Measurements from ENCODE around the gene SMOC1. TPM values are rescaled to one million over a fixed set of nuclear protein-coding genes. Genes with fewer than 3 reads are reported as not detected.

Gene SMOC1
- total RNA-seq, 1 donor from 2014 or later, result 4.4 TPM

GRCh38 chr14:69855180-69855832 is 23.9 kb upstream of the SMOC1 start:
- H3K4me3 ChIP-seq, result no peak overlapping the region
- no peak for DNase-seq

DNA sequence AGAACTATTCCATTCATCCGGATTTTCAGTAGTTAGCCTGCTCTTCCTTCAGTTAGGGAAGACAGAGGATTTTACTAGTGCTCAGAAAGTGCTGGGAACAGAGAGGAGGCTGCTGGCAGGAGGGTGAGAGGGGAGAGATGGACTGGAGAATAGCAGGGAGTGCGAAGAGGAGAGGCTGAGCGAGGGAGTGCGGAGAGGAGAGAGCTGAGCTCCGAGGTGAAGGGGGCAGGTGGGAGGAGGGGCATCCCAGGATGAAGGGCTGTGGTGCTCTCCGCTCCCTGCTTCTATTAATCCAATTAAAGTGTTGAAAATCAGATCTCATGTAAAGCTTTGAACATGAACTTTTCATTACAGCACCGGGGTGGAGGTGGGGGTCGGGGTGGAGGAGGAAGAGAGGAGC is 20.4 kb upstream of the SMOC1 start:
- no peak for TF ChIP-seq CTCF (IDR thresholded peaks at IDR 0.05; ENCODE audit: borderline replicate concordance)
- Histone ChIP-seq H3K4me1 (no peaks in the 10 kb centered on the region), H3K9me3 (replicated peaks) (no peaks in the 10 kb centered on the region), H3K4me3 (no peak overlapping the region), H3K27me3 (ENCODE audit: low read depth) (peaks cover 77% of the 10 kb centered on the region), H3K27ac (replicated peaks) (no peak overlapping the region), H3K36me3 (no peaks in the 10 kb centered on the region)
- intact Hi-C loops (cut with micrococcal nuclease), result no loop called here
- DNase-seq, result no peak

More at GRCh38 chr14:69855180-69855832, 23.9 kb upstream of the SMOC1 start:
- no peaks in the 10 kb centered on the region for H3K4me1 ChIP-seq
- no peaks in the 10 kb centered on the region for H3K36me3 ChIP-seq
- TF ChIP-seq CTCF (IDR thresholded peaks at IDR 0.05; ENCODE audit: borderline replicate concordance), result no peak
- intact Hi-C loops (cut with micrococcal nuclease), result no loop called here
- H3K9me3 ChIP-seq (replicated peaks), result no peaks in the 10 kb centered on the region
- H3K27ac ChIP-seq (replicated peaks), result no peak overlapping the region
- peaks cover 82% of the 10 kb centered on the region for H3K27me3 ChIP-seq (ENCODE audit: low read depth)

DNA sequence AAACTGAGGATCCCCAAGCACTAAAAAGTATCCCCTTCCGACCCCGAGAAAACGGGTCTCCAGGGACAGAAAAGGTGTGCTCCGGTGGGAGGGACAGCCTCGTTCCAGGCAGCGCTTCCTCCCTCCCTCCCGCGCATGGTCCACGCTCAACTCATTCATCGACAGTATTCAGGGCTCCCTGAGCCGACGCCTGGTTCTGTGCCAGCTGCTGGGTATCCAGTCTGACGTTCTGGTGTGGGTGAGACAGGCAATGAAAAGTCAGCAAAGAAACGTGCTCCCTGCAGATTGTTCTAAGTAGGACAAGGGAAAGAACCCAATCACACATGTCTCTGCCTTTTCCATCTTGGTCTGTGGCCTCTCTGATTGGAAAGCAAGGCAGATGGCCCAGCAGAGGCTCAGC is 19.6 kb upstream of the SMOC1 start:
- DNase-seq, result no peak

GRCh38 chr14:69860221-69860620 is 19.0 kb upstream of the SMOC1 start:
- no peak for DNase-seq
- no peak overlapping the region for H3K4me3 ChIP-seq
- peaks cover 12% of the 10 kb centered on the region for H3K9me3 ChIP-seq (replicated peaks)
- H3K27me3 ChIP-seq (ENCODE audit: low read depth), result peaks cover 76% of the 10 kb centered on the region
- no peaks in the 10 kb centered on the region for H3K36me3 ChIP-seq
- no peaks in the 10 kb centered on the region for H3K4me1 ChIP-seq
- intact Hi-C loops (cut with micrococcal nuclease), result no loop called here
- no peak overlapping the region for H3K27ac ChIP-seq (replicated peaks)
- no peak for TF ChIP-seq CTCF (IDR thresholded peaks at IDR 0.05; ENCODE audit: borderline replicate concordance)

More for the DNA sequence above, 19.6 kb upstream of the SMOC1 start:
- H3K27me3 ChIP-seq (ENCODE audit: low read depth), result peaks cover 78% of the 10 kb centered on the region
- H3K36me3 ChIP-seq, result no peaks in the 10 kb centered on the region
- peaks cover 6% of the 10 kb centered on the region for H3K9me3 ChIP-seq (replicated peaks)
- TF ChIP-seq CTCF (IDR thresholded peaks at IDR 0.05; ENCODE audit: borderline replicate concordance), result no peak
- no peaks in the 10 kb centered on the region for H3K4me1 ChIP-seq
- no peak overlapping the region for H3K4me3 ChIP-seq
- no peak overlapping the region for H3K27ac ChIP-seq (replicated peaks)
- intact Hi-C loops (cut with micrococcal nuclease), result no loop called here

DNA sequence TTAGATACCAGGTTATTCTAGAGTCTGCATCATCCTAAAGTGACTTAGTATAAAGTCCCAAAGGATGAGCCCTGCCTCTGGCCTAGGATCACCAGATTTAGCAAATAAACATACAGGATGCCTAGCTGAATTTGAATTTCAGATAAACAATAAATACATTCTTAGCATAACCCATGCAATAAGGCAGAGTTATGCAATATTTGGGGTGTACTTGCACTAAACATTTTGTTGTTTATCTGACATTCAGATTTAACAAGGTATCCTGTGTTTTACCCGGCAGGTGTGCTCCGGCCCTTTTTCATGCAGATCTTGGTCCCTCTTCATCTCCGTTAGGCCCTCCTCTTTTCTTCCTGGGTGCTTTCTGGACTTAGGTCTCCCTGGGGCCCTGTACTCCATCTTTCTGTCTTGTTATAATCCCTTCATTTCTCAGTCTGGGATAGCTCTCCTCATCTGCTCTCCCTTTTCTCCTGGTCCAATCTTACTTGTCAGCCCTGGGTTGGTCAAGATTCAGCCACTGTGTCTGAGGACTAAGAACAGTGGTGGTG is 18.1 kb upstream of the SMOC1 start:
- Histone ChIP-seq H3K9me3 (replicated peaks) (peaks cover 14% of the 10 kb centered on the region), H3K4me3 (no peak overlapping the region), H3K27me3 (ENCODE audit: low read depth) (peaks cover 76% of the 10 kb centered on the region), H3K27ac (replicated peaks) (no peak overlapping the region), H3K4me1 (no peaks in the 10 kb centered on the region), H3K36me3 (no peaks in the 10 kb centered on the region)
- intact Hi-C loops (cut with micrococcal nuclease), result no loop called here
- DNase-seq, result no peak
- no peak for TF ChIP-seq CTCF (IDR thresholded peaks at IDR 0.05; ENCODE audit: borderline replicate concordance)

Measured in left ventricle myocardium inferior (tissue), 1 donor.